Measurements from ENCODE around the gene RGS10. TPM values are rescaled to one million over a fixed set of nuclear protein-coding genes. Genes with fewer than 3 reads are reported as not detected.

The RGS10 gene
- total RNA-seq, 4 donors from 2014 or later = 21.4 to 97.6 (median 35.5) TPM

DNA sequence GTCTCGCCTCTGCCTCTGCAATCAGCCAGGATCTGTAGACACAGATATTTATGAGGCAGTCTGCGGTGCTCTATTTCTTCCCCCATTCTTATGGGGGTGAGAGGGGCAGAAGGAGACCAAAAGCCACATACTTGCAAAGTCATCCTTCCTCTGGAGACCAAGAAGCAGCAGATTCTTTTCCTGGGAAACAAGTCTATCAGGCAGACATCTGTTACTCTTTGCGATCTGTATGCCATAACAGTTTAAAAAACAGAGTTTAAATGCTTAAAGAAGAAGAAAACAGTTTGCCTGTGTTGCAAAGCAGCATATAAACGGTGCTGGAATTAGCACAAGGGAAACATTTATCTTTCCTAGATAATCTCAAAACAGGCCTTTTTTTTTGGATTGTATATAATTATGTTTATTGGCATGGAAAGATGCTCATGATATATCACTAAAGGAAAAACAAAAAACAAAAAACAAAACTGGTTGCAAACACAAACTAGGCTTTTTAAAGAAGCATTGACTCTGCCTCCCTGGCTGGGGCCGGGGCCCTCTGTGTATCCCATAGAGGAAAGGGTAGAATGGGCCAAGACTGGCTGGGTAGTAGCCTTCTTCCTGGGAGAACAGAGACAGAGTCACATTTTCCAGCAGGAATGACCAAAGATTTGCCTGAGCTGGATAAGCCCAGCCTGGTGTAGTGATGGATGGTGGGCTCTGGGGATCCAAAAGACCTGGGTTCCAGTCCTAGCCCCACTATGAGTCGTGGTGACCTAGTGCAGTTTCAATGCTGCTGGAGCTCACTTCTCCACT, 50.4 kb downstream of the RGS10 start:
- TF ChIP-seq POLR2A (IDR thresholded peaks at IDR 0.05) = no peak
- TF ChIP-seq, protein P1, sequence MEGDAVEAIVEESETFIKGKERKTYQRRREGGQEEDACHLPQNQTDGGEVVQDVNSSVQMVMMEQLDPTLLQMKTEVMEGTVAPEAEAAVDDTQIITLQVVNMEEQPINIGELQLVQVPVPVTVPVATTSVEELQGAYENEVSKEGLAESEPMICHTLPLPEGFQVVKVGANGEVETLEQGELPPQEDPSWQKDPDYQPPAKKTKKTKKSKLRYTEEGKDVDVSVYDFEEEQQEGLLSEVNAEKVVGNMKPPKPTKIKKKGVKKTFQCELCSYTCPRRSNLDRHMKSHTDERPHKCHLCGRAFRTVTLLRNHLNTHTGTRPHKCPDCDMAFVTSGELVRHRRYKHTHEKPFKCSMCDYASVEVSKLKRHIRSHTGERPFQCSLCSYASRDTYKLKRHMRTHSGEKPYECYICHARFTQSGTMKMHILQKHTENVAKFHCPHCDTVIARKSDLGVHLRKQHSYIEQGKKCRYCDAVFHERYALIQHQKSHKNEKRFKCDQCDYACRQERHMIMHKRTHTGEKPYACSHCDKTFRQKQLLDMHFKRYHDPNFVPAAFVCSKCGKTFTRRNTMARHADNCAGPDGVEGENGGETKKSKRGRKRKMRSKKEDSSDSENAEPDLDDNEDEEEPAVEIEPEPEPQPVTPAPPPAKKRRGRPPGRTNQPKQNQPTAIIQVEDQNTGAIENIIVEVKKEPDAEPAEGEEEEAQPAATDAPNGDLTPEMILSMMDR (IDR thresholded peaks at IDR 0.05) = no peak
- Histone ChIP-seq H3K27me3 (no peaks in the 10 kb centered on the region), H3K36me3 (no peaks in the 10 kb centered on the region), H3K27ac (no peak overlapping the region), H3K4me1 (peaks cover 8 to 11% of the 10 kb centered on the region in 2 donors), H3K9me3 (no peaks in the 10 kb centered on the region), H3K4me3 (replicated peaks in 1 of 3) (no peak overlapping the region)
- DNase-seq = no peak
- intact Hi-C loops (cut with DNase I) = no loop called here
- 83 to 84% methylated on average over 5 to 6 of the region's 6 CpGs for WGBS, 2 donors

DNA sequence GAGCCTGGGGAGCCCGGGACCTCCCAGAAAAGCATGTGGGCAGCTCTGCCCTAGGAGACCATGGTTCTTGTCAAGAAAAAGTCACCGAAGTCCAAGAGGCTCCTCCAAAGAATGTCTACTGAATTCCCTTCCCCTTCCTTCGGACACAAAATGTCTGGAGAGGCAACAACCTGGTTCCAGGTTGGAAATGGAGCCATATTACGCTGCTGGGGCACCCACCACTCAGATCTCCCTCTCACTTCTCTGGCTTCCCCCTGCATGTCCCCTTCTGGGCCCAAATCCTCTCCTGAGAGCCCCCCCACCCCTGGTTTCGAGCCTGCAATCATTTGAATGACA, 52.6 kb downstream of the RGS10 start:
- H3K27me3 ChIP-seq = no peaks in the 10 kb centered on the region
- 58 to 59% methylated on average over 5 of the region's 5 CpGs for WGBS, 2 donors
- no peaks in the 10 kb centered on the region for H3K9me3 ChIP-seq
- TF ChIP-seq POLR2A (IDR thresholded peaks at IDR 0.05) = no peak
- TF ChIP-seq, protein P1 (IDR thresholded peaks at IDR 0.05) = no peak
- no peaks in the 10 kb centered on the region for H3K36me3 ChIP-seq
- DNase-seq = no peak
- peaks cover 8 to 11% of the 10 kb centered on the region in 2 donors for H3K4me1 ChIP-seq
- intact Hi-C loops (cut with DNase I) = no loop called here
- no peak overlapping the region for H3K4me3 ChIP-seq (replicated peaks in 1 of 3)
- H3K27ac ChIP-seq = no peak overlapping the region

DNA sequence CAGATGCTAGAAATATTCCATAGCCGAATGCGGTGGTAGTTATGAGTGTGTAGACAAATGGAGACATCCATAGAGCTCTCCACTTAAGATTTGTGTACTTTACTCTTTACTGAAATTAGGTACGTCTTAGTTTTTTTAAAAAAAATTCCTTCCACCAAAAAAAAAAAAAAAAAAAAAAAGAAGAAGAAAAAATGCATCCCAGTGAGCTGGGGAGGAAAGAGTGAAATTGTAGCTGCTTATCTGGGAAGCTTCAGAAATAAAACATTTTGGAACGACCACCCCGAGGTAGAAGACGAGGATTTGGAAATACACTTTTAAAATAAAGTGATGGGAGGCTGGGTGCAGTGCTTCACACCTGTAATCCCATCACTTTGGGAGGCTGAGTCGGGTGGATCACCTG, 53.8 kb downstream of the RGS10 start:
- DNase-seq = no peak
- no peaks in the 10 kb centered on the region for H3K9me3 ChIP-seq
- peaks cover 8 to 11% of the 10 kb centered on the region in 2 donors for H3K4me1 ChIP-seq
- H3K27ac ChIP-seq = no peak overlapping the region
- no peak overlapping the region for H3K4me3 ChIP-seq (replicated peaks in 1 of 3)
- 73 to 80% methylated on average over 7 of the region's 7 CpGs for WGBS, 2 donors
- TF ChIP-seq POLR2A (IDR thresholded peaks at IDR 0.05) = no peak
- TF ChIP-seq, protein P1 (IDR thresholded peaks at IDR 0.05) = no peak
- no peaks in the 10 kb centered on the region for H3K36me3 ChIP-seq
- H3K27me3 ChIP-seq = no peaks in the 10 kb centered on the region
- intact Hi-C loops (cut with DNase I) = no loop called here

DNA sequence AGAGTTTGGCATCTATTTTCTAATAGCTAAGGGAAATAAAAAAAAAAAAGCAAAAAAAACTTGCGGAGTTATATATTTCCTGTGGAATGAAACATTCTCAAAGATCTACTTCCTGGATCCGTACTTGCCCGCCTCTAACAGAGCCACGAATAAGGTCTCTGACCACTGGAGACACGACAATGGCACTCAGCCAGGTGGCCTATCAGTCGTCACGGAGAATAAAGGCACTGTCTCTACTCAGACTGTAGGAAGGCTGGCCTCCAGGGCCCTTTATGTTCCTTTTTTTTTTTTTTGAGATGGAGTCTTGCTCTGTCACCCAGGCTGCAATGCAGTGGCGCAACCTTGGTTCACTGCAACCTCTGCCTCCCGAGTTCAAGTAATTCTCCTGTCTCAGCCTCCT, 58.7 kb downstream of the RGS10 start:
- Histone ChIP-seq H3K4me1 (no peaks in the 10 kb centered on the region), H3K36me3 (no peaks in the 10 kb centered on the region), H3K27ac (no peak overlapping the region), H3K27me3 (no peaks in the 10 kb centered on the region), H3K4me3 (replicated peaks in 1 of 3) (no peak overlapping the region), H3K9me3 (no peaks in the 10 kb centered on the region)
- TF ChIP-seq POLR2A (IDR thresholded peaks at IDR 0.05) = no peak
- TF ChIP-seq, protein P1 (IDR thresholded peaks at IDR 0.05) = no peak
- 72 to 83% methylated on average over 9 of the region's 9 CpGs for WGBS, 2 donors
- intact Hi-C loops (cut with DNase I) = no loop called here
- no peak for DNase-seq

DNA sequence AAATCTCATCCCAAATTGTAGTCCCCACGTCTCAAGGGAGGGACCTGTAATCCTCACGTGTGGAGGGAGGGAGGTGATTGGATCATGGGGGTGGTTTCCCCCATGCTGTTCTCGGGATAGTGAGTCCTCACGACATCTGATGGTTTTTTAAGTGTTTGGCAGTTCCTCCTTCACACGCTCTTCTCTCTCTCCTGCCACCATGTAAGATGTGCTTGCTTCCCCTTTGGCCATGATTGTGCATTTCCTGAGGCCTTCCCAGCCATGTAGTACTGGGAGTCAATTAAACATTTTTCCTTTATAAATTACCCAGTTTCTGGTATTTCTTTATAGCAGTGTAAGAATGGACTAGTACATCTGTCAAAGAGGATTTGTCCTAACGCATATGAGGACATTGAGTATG, 59.5 kb downstream of the RGS10 start:
- Histone ChIP-seq H3K27ac (no peak overlapping the region), H3K36me3 (no peaks in the 10 kb centered on the region), H3K9me3 (no peaks in the 10 kb centered on the region), H3K4me1 (no peaks in the 10 kb centered on the region), H3K4me3 (replicated peaks in 1 of 3) (no peak overlapping the region), H3K27me3 (no peaks in the 10 kb centered on the region)
- no peak for DNase-seq
- WGBS, 2 donors = 92 to 93% methylated on average over 6 of the region's 6 CpGs
- TF ChIP-seq, protein P1 (IDR thresholded peaks at IDR 0.05) = no peak
- TF ChIP-seq POLR2A (IDR thresholded peaks at IDR 0.05) = no peak
- intact Hi-C loops (cut with DNase I) = no loop called here
